PC-3 (cell line): Measurements from ENCODE around the gene NAV2.

ENCODE experiments used
- CTCF ChIP-seq: fragments of 300-600 bp; sonication (generic); conservative IDR thresholded peaks from 2 replicates; pipeline ENCODE4 v1.5.1; 2017; ENCODE audit warnings: antibody characterized with exemption, low read depth, mild to moderate bottlenecking, low read length
- EZH2 ChIP-seq: fragments of 300-600 bp; sonication (generic); IDR thresholded peaks from one replicate; pipeline ENCODE4 v1.6.1; 2017; ENCODE audit warnings: antibody characterized with exemption, mild to moderate bottlenecking, low read length; ENCODE audit not compliant: unreplicated experiment
- EZH2phosphoT487 ChIP-seq: fragments of 300-600 bp; sonication (generic); IDR thresholded peaks from 2 replicates; pipeline ENCODE4 v1.6.1; 2018; ENCODE audit warnings: mild to moderate bottlenecking, antibody characterized with exemption, low read length, borderline replicate concordance

- TF ChIP-seq CTCF (no peak), EZH2phosphoT487 (no peak), EZH2 (no peak)
Measured at GRCh38 chr11:19975414-19975990, 262.9 kb downstream of the NAV2 start.
